Measurements from ENCODE around the gene DYRK1A.

DNA sequence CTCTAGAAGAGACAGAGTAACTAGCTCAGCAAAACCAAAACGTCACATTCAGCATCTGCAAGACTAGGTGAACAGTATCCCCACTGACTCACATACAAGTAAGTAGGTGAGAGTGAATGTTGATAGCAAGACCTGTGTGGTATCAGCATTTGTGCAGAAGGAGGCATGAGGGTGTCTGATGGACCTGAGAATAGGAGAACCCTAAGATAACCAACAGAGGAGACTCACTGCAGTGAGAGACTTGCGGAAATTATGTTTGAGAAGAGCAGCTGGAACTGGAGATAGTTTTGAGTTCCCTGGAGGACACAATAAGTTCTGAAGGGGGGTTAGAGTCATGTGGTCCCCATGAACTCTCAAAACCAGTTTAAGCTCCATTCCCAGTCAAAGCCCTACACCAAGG lies 59.1 kb downstream of the DYRK1A start:
- TF ChIP-seq, protein P1, sequence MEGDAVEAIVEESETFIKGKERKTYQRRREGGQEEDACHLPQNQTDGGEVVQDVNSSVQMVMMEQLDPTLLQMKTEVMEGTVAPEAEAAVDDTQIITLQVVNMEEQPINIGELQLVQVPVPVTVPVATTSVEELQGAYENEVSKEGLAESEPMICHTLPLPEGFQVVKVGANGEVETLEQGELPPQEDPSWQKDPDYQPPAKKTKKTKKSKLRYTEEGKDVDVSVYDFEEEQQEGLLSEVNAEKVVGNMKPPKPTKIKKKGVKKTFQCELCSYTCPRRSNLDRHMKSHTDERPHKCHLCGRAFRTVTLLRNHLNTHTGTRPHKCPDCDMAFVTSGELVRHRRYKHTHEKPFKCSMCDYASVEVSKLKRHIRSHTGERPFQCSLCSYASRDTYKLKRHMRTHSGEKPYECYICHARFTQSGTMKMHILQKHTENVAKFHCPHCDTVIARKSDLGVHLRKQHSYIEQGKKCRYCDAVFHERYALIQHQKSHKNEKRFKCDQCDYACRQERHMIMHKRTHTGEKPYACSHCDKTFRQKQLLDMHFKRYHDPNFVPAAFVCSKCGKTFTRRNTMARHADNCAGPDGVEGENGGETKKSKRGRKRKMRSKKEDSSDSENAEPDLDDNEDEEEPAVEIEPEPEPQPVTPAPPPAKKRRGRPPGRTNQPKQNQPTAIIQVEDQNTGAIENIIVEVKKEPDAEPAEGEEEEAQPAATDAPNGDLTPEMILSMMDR (IDR thresholded peaks at IDR 0.05) = no peak
- TF ChIP-seq POLR2A (IDR thresholded peaks at IDR 0.05) = no peak
- TF ChIP-seq POLR2AphosphoS5 (IDR thresholded peaks at IDR 0.05) = no peak

Measured in transverse colon (tissue), 4 donors.